Tongue (tissue), 2 donors: Measurements from ENCODE around the gene TUBB2A. TPM values are rescaled to one million over a fixed set of nuclear protein-coding genes. Genes with fewer than 3 reads are reported as not detected.
"Not testable (repeated sequence)": the region's sequence is repeated elsewhere in the genome, so short reads cannot be mapped to it uniquely, and the experiment has no call there.

Source experiments
- DNase-seq: peaks from one replicate; pipeline ENCODE4 v3.0.0-alpha.2; 2015
- total RNA-seq: library from RNA; depleted of rRNA; stranded (reverse); fragments of >200 nt; gene quantifications from one replicate; pipeline ENCODE4 v1.2.3, GENCODE V29; 2014

Gene TUBB2A
- total RNA-seq, 1 donor from 2014 or later: 106 TPM

GRCh38 chr6:3179945-3180344 is 22.6 kb upstream of the TUBB2A start:
- DNase-seq: not testable (repeated sequence)

GRCh38 chr6:3178666-3179065 is 21.3 kb upstream of the TUBB2A start:
- DNase-seq: not testable (repeated sequence)

GRCh38 chr6:3176562-3177355 is 19.4 kb upstream of the TUBB2A start:
- peak; percentile 55 for DNase-seq

- no peak for DNase-seq
Measured at GRCh38 chr6:3175715-3176402, 18.5 kb upstream of the TUBB2A start.

GRCh38 chr6:3173636-3174089 is 16.3 kb upstream of the TUBB2A start:
- not testable (repeated sequence) for DNase-seq

GRCh38 chr6:3172789-3173188 is 15.4 kb upstream of the TUBB2A start:
- not testable (repeated sequence) for DNase-seq

- not testable (repeated sequence) for DNase-seq
Measured at GRCh38 chr6:3171313-3172175, 14.2 kb upstream of the TUBB2A start.

- not testable (repeated sequence) for DNase-seq
Measured at GRCh38 chr6:3170676-3171075, 13.3 kb upstream of the TUBB2A start.

- DNase-seq: not testable (repeated sequence)
Measured at GRCh38 chr6:3168046-3168445, 10.7 kb upstream of the TUBB2A start.

- DNase-seq: not testable (repeated sequence)
Measured at GRCh38 chr6:3166535-3167225, 9.3 kb upstream of the TUBB2A start.

- no peak for DNase-seq
Measured at GRCh38 chr6:3165631-3166534, 8.5 kb upstream of the TUBB2A start.

GRCh38 chr6:3164388-3164787 is 7.0 kb upstream of the TUBB2A start:
- no peak for DNase-seq

GRCh38 chr6:3163248-3163594 is 5.9 kb upstream of the TUBB2A start:
- no peak for DNase-seq

- peak; percentile 87 for DNase-seq
Measured at GRCh38 chr6:3162565-3163247, 5.4 kb upstream of the TUBB2A start.

GRCh38 chr6:3162067-3162497 is 4.7 kb upstream of the TUBB2A start:
- DNase-seq: no peak

GRCh38 chr6:3159805-3160781 is 2.7 kb upstream of the TUBB2A start:
- no peak for DNase-seq

GRCh38 chr6:3156184-3157130 is 887 bp downstream of the TUBB2A start:
- DNase-seq: peak; percentile 60

- DNase-seq: not testable (repeated sequence)
Measured at GRCh38 chr6:3155416-3155815, 1.9 kb downstream of the TUBB2A start.
